ENCODE data around the gene DNAI4.
"Not testable (repeated sequence)": the region's sequence is repeated elsewhere in the genome, so short reads cannot be mapped to it uniquely, and the experiment has no call there.

DNA sequence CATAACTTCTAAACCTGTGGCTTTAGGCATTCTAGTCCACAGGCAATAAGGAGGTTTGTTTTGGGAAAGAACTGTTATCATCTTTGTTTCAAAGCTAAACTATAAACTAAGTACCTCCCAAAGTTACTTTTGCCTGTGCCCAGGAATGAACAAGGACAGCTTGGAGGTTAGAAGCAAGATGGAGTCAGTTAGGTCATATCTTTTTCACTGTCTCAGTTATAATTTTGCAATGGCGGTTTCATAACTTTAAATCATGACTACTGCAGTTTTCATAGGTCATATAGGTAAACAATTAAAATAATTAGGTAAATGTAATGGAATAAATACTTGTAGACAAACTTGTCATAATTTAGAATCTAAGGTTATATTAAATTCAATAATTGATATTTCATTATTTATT is 9.5 kb downstream of the DNAI4 start:
- TF ChIP-seq, protein P1, sequence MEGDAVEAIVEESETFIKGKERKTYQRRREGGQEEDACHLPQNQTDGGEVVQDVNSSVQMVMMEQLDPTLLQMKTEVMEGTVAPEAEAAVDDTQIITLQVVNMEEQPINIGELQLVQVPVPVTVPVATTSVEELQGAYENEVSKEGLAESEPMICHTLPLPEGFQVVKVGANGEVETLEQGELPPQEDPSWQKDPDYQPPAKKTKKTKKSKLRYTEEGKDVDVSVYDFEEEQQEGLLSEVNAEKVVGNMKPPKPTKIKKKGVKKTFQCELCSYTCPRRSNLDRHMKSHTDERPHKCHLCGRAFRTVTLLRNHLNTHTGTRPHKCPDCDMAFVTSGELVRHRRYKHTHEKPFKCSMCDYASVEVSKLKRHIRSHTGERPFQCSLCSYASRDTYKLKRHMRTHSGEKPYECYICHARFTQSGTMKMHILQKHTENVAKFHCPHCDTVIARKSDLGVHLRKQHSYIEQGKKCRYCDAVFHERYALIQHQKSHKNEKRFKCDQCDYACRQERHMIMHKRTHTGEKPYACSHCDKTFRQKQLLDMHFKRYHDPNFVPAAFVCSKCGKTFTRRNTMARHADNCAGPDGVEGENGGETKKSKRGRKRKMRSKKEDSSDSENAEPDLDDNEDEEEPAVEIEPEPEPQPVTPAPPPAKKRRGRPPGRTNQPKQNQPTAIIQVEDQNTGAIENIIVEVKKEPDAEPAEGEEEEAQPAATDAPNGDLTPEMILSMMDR (IDR thresholded peaks at IDR 0.05) = not testable (repeated sequence)
- not testable (repeated sequence) for TF ChIP-seq POLR2A (IDR thresholded peaks at IDR 0.05)

Data from body of pancreas (tissue), 4 donors.